Osteocyte (in vitro differentiated cells): ENCODE data around the gene RIC1. TPM values are rescaled to one million over a fixed set of nuclear protein-coding genes. Genes with fewer than 3 reads are reported as not detected.

ENCODE experiments used
- DNase-seq: peaks from one replicate; pipeline ENCODE4 v3.0.0; 2021; ENCODE audit warnings: mixed read lengths; ENCODE audit not compliant: unreplicated experiment; ENCODE audit errors: extremely low spot score
- H3K27ac Mint-ChIP-seq: one replicate; pipeline ENCODE4 v1.8.0; 2021; ENCODE audit warnings: mild to moderate bottlenecking, mixed read lengths; ENCODE audit not compliant: unreplicated experiment
- H3K27me3 Mint-ChIP-seq: one replicate; pipeline ENCODE4 v1.8.0; 2021; ENCODE audit warnings: mixed read lengths; ENCODE audit not compliant: unreplicated experiment
- H3K36me3 Mint-ChIP-seq: one replicate; pipeline ENCODE4 v1.8.0; 2021; ENCODE audit warnings: mixed read lengths; ENCODE audit not compliant: unreplicated experiment
- H3K4me1 Mint-ChIP-seq: one replicate; pipeline ENCODE4 v1.8.0; 2021; ENCODE audit warnings: mixed read lengths; ENCODE audit not compliant: unreplicated experiment
- H3K4me3 Mint-ChIP-seq: one replicate; pipeline ENCODE4 v1.8.0; 2021; ENCODE audit warnings: mild to moderate bottlenecking, moderate library complexity, mixed read lengths; ENCODE audit not compliant: unreplicated experiment
- H3K9me3 Mint-ChIP-seq: one replicate; pipeline ENCODE4 v1.8.0; 2021; ENCODE audit warnings: mixed read lengths; ENCODE audit not compliant: unreplicated experiment
- total RNA-seq: library from RNA; stranded (reverse); gene quantifications from 2 replicates; pipeline ENCODE4 v1.2.1, GENCODE V29; 2021
- TF ChIP-seq, protein P1 (sequence below): fragments of 200-600 bp; sonication (generic); IDR thresholded peaks from 2 replicates; pipeline ENCODE4 v1.5.0; 2021; ENCODE audit warnings: antibody characterized with exemption, mild to moderate bottlenecking, moderate library complexity

RIC1 gene
- total RNA-seq, 1 donor from 2014 or later: 52.4 TPM

DNA sequence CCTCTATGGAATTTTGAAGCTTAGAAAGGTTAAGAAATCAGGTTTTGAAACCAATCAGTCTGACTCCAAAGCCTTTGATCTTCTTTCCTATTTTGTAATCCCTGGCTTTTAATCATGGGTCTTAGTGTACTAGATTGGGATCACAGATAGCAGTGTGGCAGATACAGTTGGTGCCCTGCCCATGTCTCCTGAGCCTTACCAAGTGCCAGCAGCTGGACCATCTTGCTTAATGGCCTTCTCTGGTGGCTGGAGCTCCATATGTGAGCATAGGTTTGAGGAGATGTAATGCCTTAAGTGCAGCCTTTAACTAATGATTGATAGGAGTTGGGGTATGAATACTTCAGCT is 16.7 kb upstream of the RIC1 start:
- no peaks in the 10 kb centered on the region for H3K36me3 Mint-ChIP-seq
- no peak for DNase-seq
- H3K9me3 Mint-ChIP-seq: no peaks in the 10 kb centered on the region
- no peak overlapping the region for H3K27ac Mint-ChIP-seq
- peaks cover 33% of the 10 kb centered on the region for H3K4me1 Mint-ChIP-seq
- H3K4me3 Mint-ChIP-seq: no peak overlapping the region
- TF ChIP-seq, protein P1, sequence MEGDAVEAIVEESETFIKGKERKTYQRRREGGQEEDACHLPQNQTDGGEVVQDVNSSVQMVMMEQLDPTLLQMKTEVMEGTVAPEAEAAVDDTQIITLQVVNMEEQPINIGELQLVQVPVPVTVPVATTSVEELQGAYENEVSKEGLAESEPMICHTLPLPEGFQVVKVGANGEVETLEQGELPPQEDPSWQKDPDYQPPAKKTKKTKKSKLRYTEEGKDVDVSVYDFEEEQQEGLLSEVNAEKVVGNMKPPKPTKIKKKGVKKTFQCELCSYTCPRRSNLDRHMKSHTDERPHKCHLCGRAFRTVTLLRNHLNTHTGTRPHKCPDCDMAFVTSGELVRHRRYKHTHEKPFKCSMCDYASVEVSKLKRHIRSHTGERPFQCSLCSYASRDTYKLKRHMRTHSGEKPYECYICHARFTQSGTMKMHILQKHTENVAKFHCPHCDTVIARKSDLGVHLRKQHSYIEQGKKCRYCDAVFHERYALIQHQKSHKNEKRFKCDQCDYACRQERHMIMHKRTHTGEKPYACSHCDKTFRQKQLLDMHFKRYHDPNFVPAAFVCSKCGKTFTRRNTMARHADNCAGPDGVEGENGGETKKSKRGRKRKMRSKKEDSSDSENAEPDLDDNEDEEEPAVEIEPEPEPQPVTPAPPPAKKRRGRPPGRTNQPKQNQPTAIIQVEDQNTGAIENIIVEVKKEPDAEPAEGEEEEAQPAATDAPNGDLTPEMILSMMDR: no peak
- no peaks in the 10 kb centered on the region for H3K27me3 Mint-ChIP-seq

DNA sequence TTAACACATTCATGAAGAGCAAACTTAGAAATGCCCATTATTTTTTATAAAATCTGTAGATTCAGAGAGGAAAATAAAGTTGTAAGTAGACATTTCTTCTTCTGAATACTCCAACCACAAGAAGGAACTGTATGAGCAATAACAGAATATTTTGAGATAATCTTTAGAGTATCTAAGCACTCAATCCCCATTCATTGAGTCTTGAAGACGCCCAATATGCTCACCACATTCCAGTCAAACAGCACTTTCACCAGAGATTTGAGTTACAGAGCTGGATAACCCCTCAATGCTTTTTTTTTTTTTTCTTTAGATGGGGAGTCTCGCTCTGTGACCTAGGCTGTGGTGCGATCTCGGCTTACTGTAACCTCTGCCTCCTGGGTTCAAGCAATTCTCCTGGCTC is 14.7 kb upstream of the RIC1 start:
- DNase-seq: no peak
- H3K4me3 Mint-ChIP-seq: no peak overlapping the region
- TF ChIP-seq, protein P1: no peak
- H3K27ac Mint-ChIP-seq: no peak overlapping the region
- no peaks in the 10 kb centered on the region for H3K27me3 Mint-ChIP-seq
- peaks cover 27% of the 10 kb centered on the region for H3K4me1 Mint-ChIP-seq
- no peaks in the 10 kb centered on the region for H3K9me3 Mint-ChIP-seq
- no peaks in the 10 kb centered on the region for H3K36me3 Mint-ChIP-seq

DNA sequence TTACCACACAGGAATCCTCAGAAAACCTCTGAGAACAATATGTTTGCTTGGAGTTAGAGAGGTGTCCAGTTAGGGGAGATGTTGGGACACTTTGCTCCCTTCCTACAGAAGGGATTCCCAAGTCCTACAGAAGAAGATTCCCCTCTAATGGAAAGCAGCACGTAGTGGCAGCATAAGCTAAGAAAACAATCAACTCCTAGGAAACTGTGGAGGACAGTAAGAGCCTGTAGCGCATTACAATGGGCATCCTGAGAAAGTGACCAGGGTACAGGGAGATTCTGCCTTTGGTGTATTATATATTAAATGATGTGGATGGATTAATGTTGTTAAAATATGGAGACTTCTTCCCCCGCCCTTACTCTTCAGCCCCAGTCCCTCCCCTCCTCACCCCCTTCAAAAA is 13.9 kb upstream of the RIC1 start:
- TF ChIP-seq, protein P1: no peak
- Mint-ChIP-seq H3K27ac (no peak overlapping the region), H3K36me3 (no peaks in the 10 kb centered on the region), H3K27me3 (no peaks in the 10 kb centered on the region), H3K9me3 (no peaks in the 10 kb centered on the region), H3K4me1 (peaks cover 28% of the 10 kb centered on the region), H3K4me3 (no peak overlapping the region)
- DNase-seq: no peak

DNA sequence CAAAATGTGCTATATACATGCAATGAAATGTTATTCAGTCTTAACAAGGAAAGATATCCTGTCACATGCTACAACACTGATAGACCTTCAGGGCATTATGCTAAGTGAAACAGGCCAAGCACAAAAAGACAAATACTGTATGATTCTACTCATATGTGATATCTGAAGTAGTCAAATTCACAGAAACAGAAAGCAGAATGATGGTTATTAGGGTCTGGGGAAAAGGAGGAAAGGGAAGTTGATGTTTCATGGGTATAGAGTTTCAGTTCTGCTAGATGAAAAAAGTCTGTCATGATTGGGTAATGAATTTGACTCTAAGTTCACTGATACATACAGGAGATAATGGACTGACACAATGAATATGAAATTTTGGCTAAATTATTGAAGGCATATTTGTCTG is 11.2 kb upstream of the RIC1 start:
- Mint-ChIP-seq H3K9me3 (no peaks in the 10 kb centered on the region), H3K4me3 (no peak overlapping the region), H3K36me3 (no peaks in the 10 kb centered on the region), H3K27me3 (no peaks in the 10 kb centered on the region), H3K4me1 (peaks cover 22% of the 10 kb centered on the region), H3K27ac (no peak overlapping the region)
- TF ChIP-seq, protein P1: no peak
- DNase-seq: no peak

DNA sequence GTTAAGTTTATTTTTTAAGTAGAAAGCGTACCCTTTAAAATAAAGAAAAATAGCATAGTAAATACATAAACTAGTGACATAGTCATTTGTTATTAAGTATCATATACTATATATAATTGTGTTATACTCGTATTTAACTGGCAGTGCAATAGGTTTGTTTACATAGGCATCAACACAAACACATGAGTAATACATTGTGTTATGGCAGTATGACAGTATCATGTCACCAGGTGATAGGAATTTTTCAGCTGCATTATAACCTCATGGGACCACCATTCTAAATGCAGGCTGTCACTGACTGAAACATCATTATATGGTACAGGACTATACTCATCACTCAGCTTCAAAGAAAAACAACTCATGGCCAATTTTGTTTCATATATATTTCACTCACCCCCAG is 8.4 kb upstream of the RIC1 start:
- TF ChIP-seq, protein P1: no peak
- Mint-ChIP-seq H3K27ac (no peak overlapping the region), H3K9me3 (no peaks in the 10 kb centered on the region)

More for the DNA sequence above, 8.4 kb upstream of the RIC1 start:
- Mint-ChIP-seq H3K27me3 (no peaks in the 10 kb centered on the region), H3K4me3 (no peak overlapping the region), H3K4me1 (peaks cover 24% of the 10 kb centered on the region), H3K36me3 (no peaks in the 10 kb centered on the region)
- no peak for DNase-seq
